C4-2B (cell line): Measurements from ENCODE around the gene KLRC1.

Experiments used
- CTCF ChIP-seq: fragments of 450-650 bp; conservative IDR thresholded peaks from 2 replicates; pipeline ENCODE4 v1.5.1; 2017; ENCODE audit warnings: mild to moderate bottlenecking
- ZFX ChIP-seq: fragments of 450-650 bp; IDR thresholded peaks from 2 replicates; pipeline ENCODE4 v1.6.1; 2017

- TF ChIP-seq CTCF (no peak), ZFX (no peak)
Measured at GRCh38 chr12:10497602-10498001, 44.4 kb upstream of the KLRC1 start.
